LNCaP clone FGC (cell line): ENCODE measurements around the gene ASCL3.
A peak's percentile ranks its signal among the peaks of the same experiment; 100 is the strongest.

Experiments used
- DNase-seq: peaks from one replicate; pipeline ENCODE4 v3.0.0-alpha.2; 2011; ENCODE audit warnings: low read depth
- H3K4me3 ChIP-seq: 2 replicates; pipeline ENCODE4 v1.5.1; 2011; ENCODE audit warnings: mild to moderate bottlenecking, low read depth, low read length, control low read depth
- TF ChIP-seq, protein P1 (sequence below): IDR thresholded peaks from 2 replicates; pipeline ENCODE4 v1.5.1; 2012; ENCODE audit warnings: mild to moderate bottlenecking; ENCODE audit not compliant: control insufficient read depth, insufficient read depth; ENCODE audit errors: extremely low read depth

Gene ASCL3

DNA sequence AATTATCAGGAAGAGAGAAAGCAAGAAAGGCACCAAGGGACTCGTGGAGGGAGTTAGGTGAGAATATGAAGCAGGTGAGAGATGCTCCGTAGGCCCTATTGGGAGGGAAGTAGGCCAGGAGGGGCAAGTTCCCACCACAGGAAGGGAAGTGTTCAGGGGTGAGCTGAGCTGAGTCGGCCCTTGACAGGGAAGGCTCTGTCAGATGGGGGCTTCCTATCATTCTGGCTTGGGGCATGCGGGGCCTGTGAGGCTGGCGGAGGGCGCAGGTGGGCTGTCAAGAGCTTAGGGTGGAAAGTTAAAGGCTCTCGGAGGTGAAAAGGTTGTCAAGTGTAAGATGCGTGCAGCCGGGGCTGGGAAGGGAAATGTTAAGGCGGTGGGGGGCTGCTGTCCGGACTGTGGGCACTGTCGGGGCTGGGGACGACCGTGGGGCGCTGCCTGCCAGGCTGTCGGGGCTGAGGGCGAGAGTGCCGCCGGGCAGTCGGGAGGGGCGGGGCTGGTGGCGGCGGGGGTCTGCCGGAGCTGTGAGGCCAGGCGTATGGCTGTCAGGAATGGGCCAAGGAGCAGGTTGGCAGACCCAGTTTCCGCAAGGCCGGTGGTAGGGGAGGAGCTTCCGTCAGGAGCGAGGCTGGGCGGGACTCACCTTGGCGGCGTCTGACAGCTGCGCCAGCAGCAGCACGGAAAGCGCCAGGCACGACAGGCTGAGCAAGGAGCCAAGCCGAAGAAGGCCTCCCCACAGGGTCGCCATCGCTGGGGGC lies 20.9 kb upstream of the ASCL3 start:
- TF ChIP-seq, protein P1, sequence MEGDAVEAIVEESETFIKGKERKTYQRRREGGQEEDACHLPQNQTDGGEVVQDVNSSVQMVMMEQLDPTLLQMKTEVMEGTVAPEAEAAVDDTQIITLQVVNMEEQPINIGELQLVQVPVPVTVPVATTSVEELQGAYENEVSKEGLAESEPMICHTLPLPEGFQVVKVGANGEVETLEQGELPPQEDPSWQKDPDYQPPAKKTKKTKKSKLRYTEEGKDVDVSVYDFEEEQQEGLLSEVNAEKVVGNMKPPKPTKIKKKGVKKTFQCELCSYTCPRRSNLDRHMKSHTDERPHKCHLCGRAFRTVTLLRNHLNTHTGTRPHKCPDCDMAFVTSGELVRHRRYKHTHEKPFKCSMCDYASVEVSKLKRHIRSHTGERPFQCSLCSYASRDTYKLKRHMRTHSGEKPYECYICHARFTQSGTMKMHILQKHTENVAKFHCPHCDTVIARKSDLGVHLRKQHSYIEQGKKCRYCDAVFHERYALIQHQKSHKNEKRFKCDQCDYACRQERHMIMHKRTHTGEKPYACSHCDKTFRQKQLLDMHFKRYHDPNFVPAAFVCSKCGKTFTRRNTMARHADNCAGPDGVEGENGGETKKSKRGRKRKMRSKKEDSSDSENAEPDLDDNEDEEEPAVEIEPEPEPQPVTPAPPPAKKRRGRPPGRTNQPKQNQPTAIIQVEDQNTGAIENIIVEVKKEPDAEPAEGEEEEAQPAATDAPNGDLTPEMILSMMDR = no peak
- peak; percentile 71 for DNase-seq
- peak overlapping the region; percentile 89 for H3K4me3 ChIP-seq

DNA sequence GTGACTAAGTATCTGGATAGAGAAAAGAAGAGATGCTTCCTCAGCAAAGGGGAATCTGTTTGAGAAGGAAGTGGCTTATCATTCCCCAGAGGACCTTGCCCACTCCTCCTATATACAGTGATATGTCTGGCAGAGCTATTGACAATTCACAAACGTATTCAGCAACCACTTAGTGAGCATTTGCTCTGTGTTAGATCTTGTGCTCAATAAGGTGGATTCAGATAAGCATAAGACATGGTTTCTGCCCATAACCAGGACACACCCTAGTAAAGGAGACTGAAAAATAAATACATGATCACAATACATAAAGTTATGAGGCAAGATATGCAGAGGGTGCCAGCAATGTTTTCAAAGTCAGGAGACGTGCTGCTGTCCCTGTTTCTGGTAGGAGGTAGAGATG lies 20.0 kb upstream of the ASCL3 start:
- TF ChIP-seq, protein P1 = no peak
- H3K4me3 ChIP-seq = peak overlapping the region; percentile 89
- DNase-seq = no peak

DNA sequence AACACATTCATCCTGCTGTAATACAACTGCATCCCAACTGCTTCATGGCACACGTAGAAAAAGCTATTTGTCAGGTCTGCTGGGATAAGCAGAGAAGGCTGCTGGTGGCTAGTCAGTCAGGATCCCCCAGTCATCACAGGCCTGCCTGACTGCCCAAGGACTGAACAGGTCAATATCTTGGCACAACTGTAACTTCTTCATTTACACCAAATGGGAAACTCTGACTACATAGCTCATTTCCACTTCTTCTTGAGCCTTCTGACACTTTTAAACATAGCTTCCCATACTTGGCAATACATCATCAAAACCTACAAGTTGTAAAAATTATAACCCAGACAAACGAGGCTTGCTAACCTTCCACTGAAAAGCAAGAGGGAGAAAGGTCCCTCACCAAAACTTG lies 18.6 kb upstream of the ASCL3 start:
- no peak overlapping the region for H3K4me3 ChIP-seq
- no peak for DNase-seq
- TF ChIP-seq, protein P1 = no peak

DNA sequence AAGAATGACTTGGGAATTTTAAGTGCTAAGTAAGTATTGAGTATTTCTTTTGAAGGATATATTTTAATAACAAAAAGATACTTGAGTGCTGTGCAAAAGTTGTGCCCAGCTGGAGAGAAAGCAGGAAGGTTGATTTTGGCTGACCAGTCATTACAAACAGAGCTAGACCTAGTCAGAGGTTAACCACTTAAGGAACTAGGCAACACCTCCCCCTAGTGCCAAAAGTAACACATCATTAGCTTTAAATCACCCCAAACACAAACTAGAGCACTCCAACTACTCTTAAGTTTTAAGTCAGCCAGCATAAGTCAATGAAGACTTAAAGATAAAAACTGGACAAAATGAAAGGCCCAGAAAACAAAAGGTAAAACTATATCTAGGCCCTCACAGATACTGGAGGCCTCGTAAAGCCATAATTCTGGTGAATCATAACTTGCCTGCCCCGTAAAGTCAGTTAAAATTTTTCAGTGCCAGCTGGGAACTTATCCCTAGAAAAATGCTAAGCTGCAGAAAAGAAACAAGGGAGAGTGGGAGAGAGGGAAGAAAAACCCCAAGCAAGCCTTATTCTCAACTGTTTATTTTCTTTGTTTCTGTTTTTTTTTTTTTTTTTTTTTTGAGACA lies 16.8 kb upstream of the ASCL3 start:
- TF ChIP-seq, protein P1 = peak; percentile 75
- peak; percentile 69 for DNase-seq
- no peak overlapping the region for H3K4me3 ChIP-seq

DNA sequence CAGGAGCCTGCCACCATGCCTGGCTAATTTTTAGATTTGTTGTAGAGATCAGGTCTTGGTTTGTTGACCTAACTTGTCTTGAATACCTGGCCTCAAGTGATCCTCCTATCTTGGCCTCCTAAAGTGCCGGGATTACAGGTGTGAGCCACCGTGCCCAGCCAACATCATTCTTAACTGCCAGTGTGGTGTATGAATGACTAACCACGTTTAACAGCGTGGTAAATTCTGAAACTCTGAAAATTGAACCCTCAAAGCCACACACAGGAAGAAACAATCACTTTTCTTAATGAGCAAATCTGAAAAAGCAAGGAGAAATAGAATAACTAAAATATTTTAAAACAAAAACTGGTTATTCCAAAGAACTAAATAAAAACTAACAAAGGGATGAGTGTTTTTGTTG lies 14.0 kb upstream of the ASCL3 start:
- no peak for DNase-seq
- TF ChIP-seq, protein P1 = no peak
- H3K4me3 ChIP-seq = no peak overlapping the region

DNA sequence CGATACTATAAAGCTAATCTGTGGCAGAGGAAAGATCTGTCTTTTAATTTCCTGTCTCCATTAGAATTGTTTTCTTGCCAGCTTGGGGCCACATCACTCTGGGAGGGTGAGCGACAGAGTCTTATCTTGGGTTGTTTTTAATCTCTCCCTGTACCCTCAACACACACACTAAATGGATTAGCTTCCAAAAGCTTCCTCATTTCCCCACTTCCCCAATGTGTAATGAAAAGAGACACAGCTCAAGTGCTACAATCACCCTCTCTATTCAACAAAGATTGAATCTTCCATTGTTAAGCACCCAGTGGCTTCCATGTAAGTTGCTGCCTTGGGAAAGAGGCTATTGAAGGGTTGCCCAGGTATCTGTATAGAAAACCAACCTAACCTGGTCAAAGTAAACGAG lies 6.1 kb upstream of the ASCL3 start:
- TF ChIP-seq, protein P1 = no peak
- no peak for DNase-seq
- no peak overlapping the region for H3K4me3 ChIP-seq
